GM21447 (cell line): Measurements from ENCODE around the gene BHMT.
"Not testable (repeated sequence)": the region's sequence is repeated elsewhere in the genome, so short reads cannot be mapped to it uniquely, and the experiment has no call there.

Experiments
- ATAC-seq: cut with Tn5 transposase; IDR thresholded peaks from one replicate; pipeline ENCODE4 v1.9.1; 2021; ENCODE audit not compliant: unreplicated experiment

Gene BHMT

GRCh38 chr5:79168031-79168430, 56.4 kb downstream of the BHMT start:
- no peak for ATAC-seq

- no peak for ATAC-seq
These were observed 59.1 kb downstream of the BHMT start for GRCh38 chr5:79170661-79171060.

GRCh38 chr5:79171635-79172245, 60.1 kb downstream of the BHMT start:
- ATAC-seq, result no peak

GRCh38 chr5:79172269-79172668, 60.7 kb downstream of the BHMT start:
- ATAC-seq, result no peak

- ATAC-seq, result no peak
These were observed 62.0 kb downstream of the BHMT start for GRCh38 chr5:79173626-79174025.

GRCh38 chr5:79180449-79180848, 68.8 kb downstream of the BHMT start:
- ATAC-seq, result not testable (repeated sequence)

- no peak for ATAC-seq
These were observed 69.9 kb downstream of the BHMT start for GRCh38 chr5:79181419-79182022.
